ENCODE data around the gene ZBTB38.

Gene ZBTB38

GRCh38 chr3:141394560-141394959 is 26.3 kb downstream of the ZBTB38 start:
- no peak overlapping the region for H3K4me3 Mint-ChIP-seq
- peak overlapping the region in 2 of 3 experiments; percentile 9 to 40 for H3K27ac Mint-ChIP-seq
- peaks cover 38% of the 10 kb centered on the region for H3K36me3 Mint-ChIP-seq (ENCODE audit: low read depth)
- no peaks in the 10 kb centered on the region for H3K27me3 Mint-ChIP-seq (ENCODE audit: low read depth)
- H3K9me3 Mint-ChIP-seq, result peaks cover 15% of the 10 kb centered on the region
- peaks cover 19% of the 10 kb centered on the region for H3K4me1 Mint-ChIP-seq
- TF ChIP-seq, protein P1, sequence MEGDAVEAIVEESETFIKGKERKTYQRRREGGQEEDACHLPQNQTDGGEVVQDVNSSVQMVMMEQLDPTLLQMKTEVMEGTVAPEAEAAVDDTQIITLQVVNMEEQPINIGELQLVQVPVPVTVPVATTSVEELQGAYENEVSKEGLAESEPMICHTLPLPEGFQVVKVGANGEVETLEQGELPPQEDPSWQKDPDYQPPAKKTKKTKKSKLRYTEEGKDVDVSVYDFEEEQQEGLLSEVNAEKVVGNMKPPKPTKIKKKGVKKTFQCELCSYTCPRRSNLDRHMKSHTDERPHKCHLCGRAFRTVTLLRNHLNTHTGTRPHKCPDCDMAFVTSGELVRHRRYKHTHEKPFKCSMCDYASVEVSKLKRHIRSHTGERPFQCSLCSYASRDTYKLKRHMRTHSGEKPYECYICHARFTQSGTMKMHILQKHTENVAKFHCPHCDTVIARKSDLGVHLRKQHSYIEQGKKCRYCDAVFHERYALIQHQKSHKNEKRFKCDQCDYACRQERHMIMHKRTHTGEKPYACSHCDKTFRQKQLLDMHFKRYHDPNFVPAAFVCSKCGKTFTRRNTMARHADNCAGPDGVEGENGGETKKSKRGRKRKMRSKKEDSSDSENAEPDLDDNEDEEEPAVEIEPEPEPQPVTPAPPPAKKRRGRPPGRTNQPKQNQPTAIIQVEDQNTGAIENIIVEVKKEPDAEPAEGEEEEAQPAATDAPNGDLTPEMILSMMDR (IDR thresholded peaks at IDR 0.05; ENCODE audit: unreplicated experiment in 3 of 3), result no peak

GRCh38 chr3:141395005-141395589 is 26.8 kb downstream of the ZBTB38 start:
- Mint-ChIP-seq H3K27ac (no peak overlapping the region), H3K36me3 (ENCODE audit: low read depth) (peaks cover 38% of the 10 kb centered on the region), H3K9me3 (peaks cover 15% of the 10 kb centered on the region), H3K27me3 (ENCODE audit: low read depth) (no peaks in the 10 kb centered on the region), H3K4me3 (no peak overlapping the region), H3K4me1 (peaks cover 19% of the 10 kb centered on the region)
- TF ChIP-seq, protein P1 (IDR thresholded peaks at IDR 0.05; ENCODE audit: unreplicated experiment in 3 of 3), result no peak

DNA sequence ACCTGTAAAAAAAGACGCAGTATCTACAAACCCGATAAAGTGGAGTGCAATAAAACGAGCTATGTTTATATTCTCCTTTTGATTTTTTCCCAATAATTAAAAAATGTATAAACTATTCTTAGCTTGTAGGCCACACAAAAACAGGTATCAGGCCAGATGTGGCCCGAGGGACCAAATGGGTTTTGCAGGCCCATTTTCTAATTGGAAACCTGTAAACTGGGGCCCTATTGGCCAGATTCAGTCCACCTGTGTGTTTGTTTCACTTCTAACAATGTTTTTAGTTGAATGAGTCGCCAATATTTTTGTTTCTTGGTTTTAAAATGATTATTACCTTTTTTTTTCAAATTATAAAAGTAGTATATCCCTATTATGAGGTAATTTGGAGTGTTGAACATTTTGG is 29.7 kb downstream of the ZBTB38 start:
- H3K9me3 Mint-ChIP-seq, result peaks cover 15% of the 10 kb centered on the region
- no peak overlapping the region for H3K4me3 Mint-ChIP-seq
- TF ChIP-seq, protein P1 (IDR thresholded peaks at IDR 0.05; ENCODE audit: unreplicated experiment in 3 of 3), result no peak
- H3K27me3 Mint-ChIP-seq (ENCODE audit: low read depth), result no peaks in the 10 kb centered on the region
- no peak overlapping the region for H3K27ac Mint-ChIP-seq
- H3K4me1 Mint-ChIP-seq, result peaks cover 7% of the 10 kb centered on the region
- peaks cover 39% of the 10 kb centered on the region for H3K36me3 Mint-ChIP-seq (ENCODE audit: low read depth)

DNA sequence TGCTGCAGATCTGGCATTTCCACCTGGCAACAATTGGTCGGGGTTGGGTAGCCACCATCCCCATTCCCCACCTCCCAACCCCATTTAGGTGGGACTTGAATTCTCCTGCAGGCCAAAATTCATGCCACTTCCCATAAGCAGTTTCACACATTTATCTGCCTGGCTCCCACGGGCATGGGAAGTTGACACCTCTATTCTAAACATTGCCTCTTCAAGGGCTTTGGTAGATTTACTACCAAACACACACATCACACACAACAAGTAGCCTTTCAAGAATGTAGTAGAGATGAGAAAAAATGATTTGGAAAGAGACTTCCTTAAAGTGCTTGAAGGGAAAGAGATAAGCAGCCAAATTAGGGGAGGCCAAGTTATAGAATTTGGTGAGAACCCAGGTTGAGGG is 30.9 kb downstream of the ZBTB38 start:
- H3K36me3 Mint-ChIP-seq (ENCODE audit: low read depth), result peaks cover 41% of the 10 kb centered on the region
- H3K4me3 Mint-ChIP-seq, result peak overlapping the region; percentile 15 to 69 (median 24)
- peaks cover 15% of the 10 kb centered on the region for H3K9me3 Mint-ChIP-seq
- H3K4me1 Mint-ChIP-seq, result peaks cover 11% of the 10 kb centered on the region
- H3K27ac Mint-ChIP-seq, result peak overlapping the region; percentile 40 to 74 (median 42)
- TF ChIP-seq, protein P1 (IDR thresholded peaks at IDR 0.05; ENCODE audit: unreplicated experiment in 3 of 3), result no peak
- H3K27me3 Mint-ChIP-seq (ENCODE audit: low read depth), result no peaks in the 10 kb centered on the region

- H3K27me3 Mint-ChIP-seq (ENCODE audit: low read depth), result no peaks in the 10 kb centered on the region
- H3K36me3 Mint-ChIP-seq (ENCODE audit: low read depth), result peaks cover 48% of the 10 kb centered on the region
- peaks cover 17% of the 10 kb centered on the region for H3K4me1 Mint-ChIP-seq
- H3K4me3 Mint-ChIP-seq, result peak overlapping the region in 2 of 3 experiments; percentile 73 to 84
- H3K27ac Mint-ChIP-seq, result peak overlapping the region; percentile 42 to 74 (median 57)
- TF ChIP-seq, protein P1 (IDR thresholded peaks at IDR 0.05; ENCODE audit: unreplicated experiment in 3 of 3), result no peak
- peaks cover 15% of the 10 kb centered on the region for H3K9me3 Mint-ChIP-seq
Observed at GRCh38 chr3:141400073-141400971, 32.0 kb downstream of the ZBTB38 start.
